ENCODE data around the gene GAB4. TPM values are rescaled to one million over a fixed set of nuclear protein-coding genes. Genes with fewer than 3 reads are reported as not detected.

GAB4 gene, protein sequence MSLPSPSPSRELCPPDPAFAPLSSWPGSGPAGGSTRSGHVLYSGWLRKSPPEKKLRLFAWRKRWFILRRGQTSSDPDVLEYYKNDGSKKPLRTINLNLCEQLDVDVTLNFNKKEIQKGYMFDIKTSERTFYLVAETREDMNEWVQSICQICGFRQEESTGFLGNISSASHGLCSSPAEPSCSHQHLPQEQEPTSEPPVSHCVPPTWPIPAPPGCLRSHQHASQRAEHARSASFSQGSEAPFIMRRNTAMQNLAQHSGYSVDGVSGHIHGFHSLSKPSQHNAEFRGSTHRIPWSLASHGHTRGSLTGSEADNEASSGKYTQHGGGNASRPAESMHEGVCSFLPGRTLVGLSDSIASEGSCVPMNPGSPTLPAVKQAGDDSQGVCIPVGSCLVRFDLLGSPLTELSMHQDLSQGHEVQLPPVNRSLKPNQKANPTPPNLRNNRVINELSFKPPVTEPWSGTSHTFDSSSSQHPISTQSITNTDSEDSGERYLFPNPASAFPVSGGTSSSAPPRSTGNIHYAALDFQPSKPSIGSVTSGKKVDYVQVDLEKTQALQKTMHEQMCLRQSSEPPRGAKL
- polyA plus RNA-seq (2013, experiment 1 of 2): 0.22 TPM
- polyA plus RNA-seq (2013, experiment 2 of 2): 0.31 TPM

DNA sequence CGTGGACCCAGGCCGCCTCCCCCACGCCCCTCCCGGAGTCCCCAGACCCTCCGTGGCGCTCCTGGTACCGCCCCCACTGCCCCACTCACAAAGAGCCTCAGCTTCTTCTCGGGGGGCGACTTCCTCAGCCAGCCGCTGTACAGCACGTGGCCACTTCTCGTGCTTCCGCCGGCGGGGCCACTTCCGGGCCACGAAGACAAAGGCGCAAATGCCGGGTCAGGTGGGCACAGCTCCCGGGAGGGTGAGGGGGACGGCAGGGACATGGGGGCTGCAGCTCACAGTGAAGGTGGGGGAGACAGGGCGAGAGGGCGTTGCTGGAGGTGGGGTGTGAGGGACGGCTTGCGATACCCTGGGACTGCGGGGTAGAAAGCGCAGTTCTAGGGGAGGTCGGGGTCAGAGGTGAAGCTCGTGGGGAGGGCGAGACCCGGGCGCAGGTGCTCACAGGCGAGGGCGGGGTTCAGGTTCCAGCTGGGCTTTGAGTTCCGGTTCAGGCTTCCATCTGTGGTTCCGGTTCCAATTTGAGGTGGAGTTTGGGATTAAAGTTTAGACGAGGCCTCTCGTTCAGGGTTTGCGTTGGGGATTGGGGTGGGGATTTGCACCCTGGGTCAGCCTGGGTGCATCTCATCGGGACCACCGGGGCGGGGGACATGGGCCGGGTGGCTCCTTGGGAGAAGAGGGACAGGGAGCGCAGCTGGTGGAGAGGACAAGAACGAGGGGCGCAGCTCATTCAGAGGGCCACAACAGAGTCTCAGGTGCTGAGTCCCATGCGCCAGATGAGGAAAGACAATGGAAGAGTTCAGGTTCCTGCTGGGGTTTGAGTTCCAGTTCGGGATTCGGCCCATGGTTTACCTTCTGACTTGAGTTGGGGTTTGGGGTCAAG is at the start of gene GAB4:
Gene GAB4, minus strand, starts transcription at position 371 of the 880 bp plus-strand sequence. Its CDS starts 108 bp downstream, at position 263.
- Histone ChIP-seq H3K27me3 (ENCODE audit: insufficient read depth, low read length, poor library complexity) (no peaks in the 10 kb centered on the region), H2BK15ac (replicated peaks; ENCODE audit: low read depth) (no peak within 1 kb of the TSS), H3K27ac (ENCODE audit: low read depth, low read length) (no peak within 1 kb of the TSS), H3K4ac (ENCODE audit: low read depth, low read length) (no peak within 1 kb of the TSS), H4K5ac (ENCODE audit: low read length) (no peak within 1 kb of the TSS), H4K8ac (ENCODE audit: low read depth, low read length) (no peak within 1 kb of the TSS), H3K4me1 (ENCODE audit: control insufficient read depth, low read depth, low read length) (no peaks in the 10 kb centered on the region), H2BK120ac (ENCODE audit: low read depth, low read length) (no peak within 1 kb of the TSS), H2AK5ac (ENCODE audit: low read length) (no peak within 1 kb of the TSS), H3K18ac (ENCODE audit: low read length) (no peak within 1 kb of the TSS), H3K4me3 (ENCODE audit: low read length) (no peak within 1 kb of the TSS), H3K79me1 (ENCODE audit: low read length) (no peaks in the 10 kb centered on the region), H3K79me2 (ENCODE audit: control insufficient read depth, insufficient read depth, low read length) (no peaks in the 10 kb centered on the region), H3K9ac (ENCODE audit: low read length) (no peak within 1 kb of the TSS), H3K4me2 (ENCODE audit: low read length) (no peak within 1 kb of the TSS), H2BK5ac (ENCODE audit: low read length) (no peak within 1 kb of the TSS), H3K36me3 (ENCODE audit: control insufficient read depth, insufficient read depth, low read length) (no peaks in the 10 kb centered on the region), H3K56ac (ENCODE audit: low read length) (no peak within 1 kb of the TSS), H3K23ac (ENCODE audit: low read length) (no peak within 1 kb of the TSS)
- no peak for DNase-seq
- WGBS (ENCODE audit: extremely low coverage, insufficient coverage, low lambda C conversion rate): no CpG with 5 or more reads among the region's 49 CpGs

DNA sequence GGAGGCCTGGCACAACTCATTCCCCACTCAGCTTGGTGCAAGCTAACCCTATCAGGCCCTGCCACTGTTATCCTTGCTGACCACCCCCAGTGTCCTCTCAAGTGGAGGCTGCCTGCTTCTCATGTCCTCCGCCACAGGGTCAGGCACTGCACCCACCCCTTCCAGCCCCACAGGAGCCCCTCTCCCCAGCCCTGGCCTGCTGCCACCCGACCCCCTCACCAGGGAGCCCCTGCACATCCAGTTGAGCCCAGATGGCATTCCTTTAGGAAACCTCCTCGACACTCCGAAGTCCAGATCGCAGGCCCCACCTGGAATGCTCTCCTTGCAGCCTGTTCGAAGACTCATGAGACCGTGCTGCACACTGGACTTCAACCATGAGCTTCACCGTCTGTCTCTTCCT is 48.8 kb upstream of the GAB4 start:
- H3K9ac ChIP-seq (ENCODE audit: low read length): no peak overlapping the region
- H3K27me3 ChIP-seq (ENCODE audit: insufficient read depth, low read length, poor library complexity): no peaks in the 10 kb centered on the region
- H3K79me2 ChIP-seq (ENCODE audit: control insufficient read depth, insufficient read depth, low read length): no peaks in the 10 kb centered on the region
- no peak overlapping the region for H2BK15ac ChIP-seq (replicated peaks; ENCODE audit: low read depth)
- H2BK120ac ChIP-seq (ENCODE audit: low read depth, low read length): no peak overlapping the region
- H3K56ac ChIP-seq (ENCODE audit: low read length): no peak overlapping the region
- no peak overlapping the region for H3K4ac ChIP-seq (ENCODE audit: low read depth, low read length)
- H4K5ac ChIP-seq (ENCODE audit: low read length): no peak overlapping the region
- H3K79me1 ChIP-seq (ENCODE audit: low read length): no peaks in the 10 kb centered on the region
- DNase-seq: no peak
- no peak overlapping the region for H2AK5ac ChIP-seq (ENCODE audit: low read length)
- H3K4me3 ChIP-seq (ENCODE audit: low read length): no peak overlapping the region
- H2BK5ac ChIP-seq (ENCODE audit: low read length): no peak overlapping the region
- no peak overlapping the region for H3K27ac ChIP-seq (ENCODE audit: low read depth, low read length)
- no CpG with 5 or more reads among the region's 8 CpGs for WGBS (ENCODE audit: extremely low coverage, insufficient coverage, low lambda C conversion rate)
- H3K4me2 ChIP-seq (ENCODE audit: low read length): no peak overlapping the region
- H3K23ac ChIP-seq (ENCODE audit: low read length): no peak overlapping the region
- no peaks in the 10 kb centered on the region for H3K4me1 ChIP-seq (ENCODE audit: control insufficient read depth, low read depth, low read length)
- no peak overlapping the region for H3K18ac ChIP-seq (ENCODE audit: low read length)
- no peak overlapping the region for H4K8ac ChIP-seq (ENCODE audit: low read depth, low read length)
- no peaks in the 10 kb centered on the region for H3K36me3 ChIP-seq (ENCODE audit: control insufficient read depth, insufficient read depth, low read length)

DNA sequence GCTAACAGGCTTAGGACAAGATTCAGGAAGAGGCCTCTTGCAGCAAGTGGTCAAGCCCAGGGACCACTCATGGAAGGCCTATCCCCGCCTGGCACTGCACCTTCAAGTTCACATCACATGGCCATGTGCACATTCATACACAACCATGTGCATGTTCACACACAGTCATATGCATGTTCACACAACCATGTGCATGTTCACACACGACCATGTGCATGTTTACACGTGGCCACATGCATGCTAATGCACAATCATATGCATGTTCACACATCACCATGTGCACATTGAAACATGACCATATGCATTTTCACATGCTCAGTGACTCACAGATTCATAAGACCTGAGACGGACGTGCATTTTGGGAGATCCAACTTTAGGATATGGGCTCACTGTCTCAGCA is 48.0 kb upstream of the GAB4 start:
- H2BK5ac ChIP-seq (ENCODE audit: low read length): no peak overlapping the region
- no peaks in the 10 kb centered on the region for H3K36me3 ChIP-seq (ENCODE audit: control insufficient read depth, insufficient read depth, low read length)
- H3K79me2 ChIP-seq (ENCODE audit: control insufficient read depth, insufficient read depth, low read length): no peaks in the 10 kb centered on the region
- H3K9ac ChIP-seq (ENCODE audit: low read length): no peak overlapping the region
- no peak for DNase-seq
- no peaks in the 10 kb centered on the region for H3K79me1 ChIP-seq (ENCODE audit: low read length)
- no peak overlapping the region for H3K23ac ChIP-seq (ENCODE audit: low read length)
- no peak overlapping the region for H4K5ac ChIP-seq (ENCODE audit: low read length)
- no peak overlapping the region for H3K56ac ChIP-seq (ENCODE audit: low read length)
- no peak overlapping the region for H3K4ac ChIP-seq (ENCODE audit: low read depth, low read length)
- no peak overlapping the region for H3K4me2 ChIP-seq (ENCODE audit: low read length)
- no CpG with 5 or more reads among the region's 5 CpGs for WGBS (ENCODE audit: extremely low coverage, insufficient coverage, low lambda C conversion rate)
- no peak overlapping the region for H4K8ac ChIP-seq (ENCODE audit: low read depth, low read length)
- no peak overlapping the region for H2AK5ac ChIP-seq (ENCODE audit: low read length)
- no peak overlapping the region for H2BK120ac ChIP-seq (ENCODE audit: low read depth, low read length)
- H2BK15ac ChIP-seq (replicated peaks; ENCODE audit: low read depth): no peak overlapping the region
- no peaks in the 10 kb centered on the region for H3K27me3 ChIP-seq (ENCODE audit: insufficient read depth, low read length, poor library complexity)
- no peak overlapping the region for H3K27ac ChIP-seq (ENCODE audit: low read depth, low read length)
- no peak overlapping the region for H3K18ac ChIP-seq (ENCODE audit: low read length)
- H3K4me1 ChIP-seq (ENCODE audit: control insufficient read depth, low read depth, low read length): no peaks in the 10 kb centered on the region
- no peak overlapping the region for H3K4me3 ChIP-seq (ENCODE audit: low read length)

DNA sequence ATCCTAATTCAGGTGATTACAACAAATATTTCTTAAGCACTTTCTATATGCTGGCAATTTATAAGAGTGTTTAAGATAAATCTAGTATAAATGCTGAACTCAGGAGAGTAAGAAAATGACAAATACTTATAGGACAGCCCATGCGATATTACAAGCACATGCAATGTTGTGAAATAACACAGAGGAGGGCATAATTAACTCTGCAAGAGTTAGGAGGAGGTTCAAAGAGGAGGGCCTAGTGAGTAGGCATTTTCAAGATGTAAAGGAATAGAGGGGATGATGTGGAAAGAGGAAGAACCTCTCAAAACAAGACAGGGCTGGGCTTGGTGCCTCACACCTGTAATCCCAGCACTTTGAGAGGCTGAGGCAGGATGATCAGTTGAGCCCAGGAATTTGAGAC is 39.6 kb upstream of the GAB4 start:
- H3K4ac ChIP-seq (ENCODE audit: low read depth, low read length): no peak overlapping the region
- H4K8ac ChIP-seq (ENCODE audit: low read depth, low read length): no peak overlapping the region
- no peak overlapping the region for H3K9ac ChIP-seq (ENCODE audit: low read length)
- H2BK5ac ChIP-seq (ENCODE audit: low read length): no peak overlapping the region
- H3K23ac ChIP-seq (ENCODE audit: low read length): no peak overlapping the region
- H4K5ac ChIP-seq (ENCODE audit: low read length): no peak overlapping the region
- no peak overlapping the region for H2BK15ac ChIP-seq (replicated peaks; ENCODE audit: low read depth)
- no peaks in the 10 kb centered on the region for H3K36me3 ChIP-seq (ENCODE audit: control insufficient read depth, insufficient read depth, low read length)
- no peak overlapping the region for H3K4me3 ChIP-seq (ENCODE audit: low read length)
- H2AK5ac ChIP-seq (ENCODE audit: low read length): no peak overlapping the region
- no peak overlapping the region for H3K4me2 ChIP-seq (ENCODE audit: low read length)
- no peaks in the 10 kb centered on the region for H3K27me3 ChIP-seq (ENCODE audit: insufficient read depth, low read length, poor library complexity)
- DNase-seq: no peak
- H2BK120ac ChIP-seq (ENCODE audit: low read depth, low read length): no peak overlapping the region
- no peaks in the 10 kb centered on the region for H3K4me1 ChIP-seq (ENCODE audit: control insufficient read depth, low read depth, low read length)
- no peak overlapping the region for H3K18ac ChIP-seq (ENCODE audit: low read length)
- H3K27ac ChIP-seq (ENCODE audit: low read depth, low read length): no peak overlapping the region
- no peaks in the 10 kb centered on the region for H3K79me2 ChIP-seq (ENCODE audit: control insufficient read depth, insufficient read depth, low read length)
- no peaks in the 10 kb centered on the region for H3K79me1 ChIP-seq (ENCODE audit: low read length)
- no peak overlapping the region for H3K56ac ChIP-seq (ENCODE audit: low read length)
- no CpG with 5 or more reads among the region's 1 CpG for WGBS (ENCODE audit: extremely low coverage, insufficient coverage, low lambda C conversion rate)

DNA sequence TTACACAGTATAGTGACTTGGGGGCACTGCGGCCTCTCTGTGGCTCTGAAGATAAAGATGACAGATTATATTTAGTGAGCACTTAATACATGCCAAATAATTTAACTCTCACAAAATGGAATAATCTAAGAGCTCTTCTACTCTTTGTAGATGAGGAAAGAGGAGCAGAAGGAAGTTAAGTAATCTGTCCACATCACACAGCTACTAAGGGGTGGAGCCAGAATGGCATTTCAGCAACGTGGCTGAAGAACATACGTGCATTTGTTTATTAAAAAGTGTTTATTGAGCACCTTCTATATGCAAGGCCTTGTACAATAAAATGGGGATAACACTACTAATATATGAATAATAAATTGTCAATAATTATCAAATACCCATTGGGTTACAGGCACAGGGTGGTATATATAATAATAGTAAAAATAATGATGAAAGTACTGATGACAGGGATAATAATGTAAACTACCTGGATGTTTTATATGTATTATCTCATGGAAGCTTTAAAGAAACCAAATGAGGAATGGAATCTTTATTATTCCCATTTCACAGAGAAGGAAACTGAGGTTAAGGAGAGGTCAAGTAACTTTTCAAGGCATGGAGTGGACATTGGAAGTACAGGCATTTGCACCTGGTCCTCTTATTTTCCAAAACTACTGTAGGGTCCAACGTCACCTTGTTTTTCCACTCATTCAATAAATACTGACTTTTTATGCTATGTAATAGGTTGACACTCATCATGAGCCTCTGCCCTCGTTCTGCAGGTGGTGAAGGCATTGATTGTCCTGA is 38.7 kb upstream of the GAB4 start:
- DNase-seq: no peak
- no peak overlapping the region for H3K9ac ChIP-seq (ENCODE audit: low read length)
- H3K56ac ChIP-seq (ENCODE audit: low read length): no peak overlapping the region
- H3K4me2 ChIP-seq (ENCODE audit: low read length): no peak overlapping the region
- no peak overlapping the region for H3K27ac ChIP-seq (ENCODE audit: low read depth, low read length)
- H2AK5ac ChIP-seq (ENCODE audit: low read length): no peak overlapping the region
- no peak overlapping the region for H2BK5ac ChIP-seq (ENCODE audit: low read length)
- H3K79me1 ChIP-seq (ENCODE audit: low read length): no peaks in the 10 kb centered on the region
- H3K23ac ChIP-seq (ENCODE audit: low read length): no peak overlapping the region
- H4K5ac ChIP-seq (ENCODE audit: low read length): no peak overlapping the region
- H4K8ac ChIP-seq (ENCODE audit: low read depth, low read length): no peak overlapping the region
- H3K27me3 ChIP-seq (ENCODE audit: insufficient read depth, low read length, poor library complexity): no peaks in the 10 kb centered on the region
- no peak overlapping the region for H3K18ac ChIP-seq (ENCODE audit: low read length)
- H3K79me2 ChIP-seq (ENCODE audit: control insufficient read depth, insufficient read depth, low read length): no peaks in the 10 kb centered on the region
- H3K4ac ChIP-seq (ENCODE audit: low read depth, low read length): no peak overlapping the region
- H2BK15ac ChIP-seq (replicated peaks; ENCODE audit: low read depth): no peak overlapping the region
- no peak overlapping the region for H3K4me3 ChIP-seq (ENCODE audit: low read length)
- H3K36me3 ChIP-seq (ENCODE audit: control insufficient read depth, insufficient read depth, low read length): no peaks in the 10 kb centered on the region
- no peaks in the 10 kb centered on the region for H3K4me1 ChIP-seq (ENCODE audit: control insufficient read depth, low read depth, low read length)
- no CpG with 5 or more reads among the region's 5 CpGs for whole genome bisulfite sequencing (ENCODE audit: extremely low coverage, insufficient coverage, low lambda C conversion rate)
- no peak overlapping the region for H2BK120ac ChIP-seq (ENCODE audit: low read depth, low read length)
